KMS-11 (cell line): ENCODE data around the gene DDI1.

Experiments used
- H2AFZ ChIP-seq: fragments of 200-600 bp; sonication (generic); 2 replicates; pipeline ENCODE4 v1.6.1; 2016; ENCODE audit warnings: antibody characterized with exemption, mixed run types, low read depth
- H3K27ac ChIP-seq: fragments of 200-600 bp; sonication (generic); 2 replicates; pipeline ENCODE4 v1.6.1; 2016; ENCODE audit warnings: mild to moderate bottlenecking, mixed run types
- H3K27me3 ChIP-seq: fragments of 200-600 bp; sonication (generic); 2 replicates; pipeline ENCODE4 v1.6.1; 2017; ENCODE audit warnings: mild to moderate bottlenecking, low read depth, mixed run types, moderate library complexity; ENCODE audit not compliant: insufficient read depth
- H3K36me3 ChIP-seq: fragments of 200-600 bp; sonication (generic); 2 replicates; pipeline ENCODE4 v1.6.1; 2017; ENCODE audit warnings: mild to moderate bottlenecking, mixed run types; ENCODE audit not compliant: insufficient read depth
- H3K4me1 ChIP-seq: fragments of 200-600 bp; sonication (generic); 2 replicates; pipeline ENCODE4 v1.6.1; 2016; ENCODE audit warnings: mild to moderate bottlenecking, low read depth, mixed run types; ENCODE audit not compliant: poor library complexity, severe bottlenecking
- H3K4me2 ChIP-seq: fragments of 200-600 bp; sonication (generic); 2 replicates; pipeline ENCODE4 v1.7.0; 2016; ENCODE audit warnings: mild to moderate bottlenecking, mixed run types
- H3K4me3 ChIP-seq: fragments of 200-600 bp; sonication (generic); IDR thresholded peaks from 2 replicates; pipeline ENCODE4 v1.6.1; 2017; ENCODE audit warnings: low read depth, low read length, mixed read lengths; ENCODE audit not compliant: insufficient read depth
- H3K79me2 ChIP-seq: fragments of 200-600 bp; sonication (generic); 2 replicates; pipeline ENCODE4 v1.6.1; 2016; ENCODE audit warnings: low read depth, mixed run types; ENCODE audit not compliant: insufficient read depth
- H3K9ac ChIP-seq: fragments of 200-600 bp; sonication (generic); 2 replicates; pipeline ENCODE4 v1.6.1; 2016; ENCODE audit warnings: mild to moderate bottlenecking, mixed run types
- H4K20me1 ChIP-seq: fragments of 200-600 bp; sonication (generic); 2 replicates; pipeline ENCODE4 v1.6.1; 2016; ENCODE audit warnings: mild to moderate bottlenecking, mixed run types; ENCODE audit not compliant: insufficient read depth
- CTCF ChIP-seq: fragments of 200-600 bp; sonication (generic); conservative IDR thresholded peaks from 2 replicates; pipeline ENCODE4 v1.6.1; 2017; ENCODE audit warnings: low read depth, mild to moderate bottlenecking, antibody characterized with exemption, low read length, moderate library complexity, mixed read lengths

Gene DDI1

GRCh38 chr11:104036588-104036987 is at the start of gene DDI1:
Gene DDI1, plus strand, starts transcription at chr11:104036640. Its CDS starts 183 bp downstream, at chr11:104036823.
- no peaks in the 10 kb centered on the region for H4K20me1 ChIP-seq
- H3K27me3 ChIP-seq, result no peaks in the 10 kb centered on the region
- no peak for TF ChIP-seq CTCF
- H3K27ac ChIP-seq, result no peak within 1 kb of the TSS
- H3K4me3 ChIP-seq, result no peak within 1 kb of the TSS
- no peaks in the 10 kb centered on the region for H3K36me3 ChIP-seq
- H3K79me2 ChIP-seq, result no peaks in the 10 kb centered on the region
- no peaks in the 10 kb centered on the region for H3K4me1 ChIP-seq
- no peak within 1 kb of the TSS for H3K9ac ChIP-seq
- no peak within 1 kb of the TSS for H3K4me2 ChIP-seq
- H2AFZ ChIP-seq, result no peak within 1 kb of the TSS

- Histone ChIP-seq H3K4me1 (no peaks in the 10 kb centered on the region), H2AFZ (no peak overlapping the region), H3K27ac (no peak overlapping the region), H3K79me2 (no peaks in the 10 kb centered on the region), H3K27me3 (no peaks in the 10 kb centered on the region), H3K4me2 (no peak overlapping the region), H3K9ac (no peak overlapping the region), H4K20me1 (no peaks in the 10 kb centered on the region), H3K4me3 (no peak overlapping the region), H3K36me3 (no peaks in the 10 kb centered on the region)
- TF ChIP-seq CTCF, result no peak
Observed at GRCh38 chr11:103987629-103988594, 48.5 kb upstream of the DDI1 start.

GRCh38 chr11:103988595-103988969 is 47.9 kb upstream of the DDI1 start:
- no peak overlapping the region for H2AFZ ChIP-seq
- no peak overlapping the region for H3K4me2 ChIP-seq
- no peaks in the 10 kb centered on the region for H3K27me3 ChIP-seq
- no peak overlapping the region for H3K4me3 ChIP-seq
- no peaks in the 10 kb centered on the region for H4K20me1 ChIP-seq
- no peak for TF ChIP-seq CTCF
- no peaks in the 10 kb centered on the region for H3K36me3 ChIP-seq
- H3K9ac ChIP-seq, result no peak overlapping the region
- H3K79me2 ChIP-seq, result no peaks in the 10 kb centered on the region
- no peak overlapping the region for H3K27ac ChIP-seq
- no peaks in the 10 kb centered on the region for H3K4me1 ChIP-seq

- Histone ChIP-seq H3K4me2 (no peak overlapping the region), H3K4me1 (no peaks in the 10 kb centered on the region), H3K27ac (no peak overlapping the region), H3K36me3 (no peaks in the 10 kb centered on the region), H3K4me3 (no peak overlapping the region), H3K79me2 (no peaks in the 10 kb centered on the region), H3K27me3 (no peaks in the 10 kb centered on the region), H3K9ac (no peak overlapping the region), H2AFZ (no peak overlapping the region), H4K20me1 (no peaks in the 10 kb centered on the region)
- no peak for TF ChIP-seq CTCF
Observed at GRCh38 chr11:103993507-103993906, 42.9 kb upstream of the DDI1 start.
